Psoas muscle (tissue), 8 donors: ENCODE results near the gene PRR29. TPM values are rescaled to one million over a fixed set of nuclear protein-coding genes. Genes with fewer than 3 reads are reported as not detected.

Source experiments
- ATAC-seq, 4 donors: fragments of 200-7000 bp; cut with Tn5 transposase; one replicate each; pipeline ENCODE4 v1.9.1; 2020; ENCODE audit warnings: moderate library complexity in 3 of 4, mild to moderate bottlenecking in 2 of 4
- DNase-seq, 2 donors: peaks; one replicate each; pipeline ENCODE4 v3.0.0-alpha.2; 2020
- H3K27ac ChIP-seq: fragments of 200-600 bp; one replicate; pipeline ENCODE4 v1.8.0; 2022
- H3K27me3 ChIP-seq, 3 donors: fragments of 200-600 bp in 1 of 3; one replicate each; pipeline versions ENCODE4 v1.6.1 to v1.8.0; 2013 to 2022; ENCODE audit warnings: low read length in 2 of 3, mild to moderate bottlenecking in 2 of 3, moderate library complexity in 1 of 3; ENCODE audit not compliant: insufficient read depth in 3 of 3
- H3K36me3 ChIP-seq, 2 donors: fragments of 200-600 bp in 1 of 2; one replicate each; pipeline versions ENCODE4 v1.6.1 to v1.8.0; 2013 to 2022; ENCODE audit warnings: low read depth in 1 of 2, mild to moderate bottlenecking in 1 of 2, moderate library complexity in 1 of 2; ENCODE audit not compliant: insufficient read depth in 1 of 2
- H3K4me1 ChIP-seq: fragments of 200-600 bp; one replicate; pipeline ENCODE4 v1.8.0; 2022
- H3K4me3 ChIP-seq: fragments of 200-600 bp; one replicate; pipeline ENCODE4 v1.8.0; 2022; ENCODE audit warnings: mild to moderate bottlenecking
- H3K9me3 ChIP-seq: fragments of 200-600 bp; one replicate; pipeline ENCODE4 v1.8.0; 2022
- WGBS, 3 donors: extraction: QIAGEN DNeasy Blood & Tissue Kit; methylation state at CpG; one replicate each; pipeline versions ENCODE4 v1.1.6 to v1.1.7; 2013; 5-methylcytosine and 5-hydroxymethylcytosine counted together
- intact Hi-C, 2 donors: fragments of 100-400 bp; cut with DNase I; formaldehyde crosslinking; loops; one replicate each; pipeline versions ENCODE4 v1.11.0 to v1.14.2; 2022
- polyA plus RNA-seq, 3 donors: library from polyadenylated mRNA; stranded (reverse); fragments of 200-250 nt; gene quantifications; one replicate each; pipeline ENCODE4 v1.2.3, GENCODE V29; 2013
- total RNA-seq, 4 donors: library from RNA; stranded (reverse); fragmentation: NEBNext Ultra II Directional in 2 of 4; extraction: Animal tissue kit (Norgen Biotek cat#: 25700) in 2 of 4; gene quantifications; one replicate each; pipeline versions ENCODE4 v1.2.1 to v1.2.4, GENCODE V29; 2021 to 2023
- TF ChIP-seq, protein P1 (sequence below): fragments of 200-600 bp; IDR thresholded peaks from one replicate; pipeline ENCODE4 v1.8.0; 2022; ENCODE audit warnings: antibody characterized with exemption
- donor health status: healthy with polysubstance abuse.
- donor health status: DM: no; HTN: no; CAD: no; lungs with moderate emphysema.
- donor health status: Bipolar disorder and iron deficiency.
- donor health status: healthy.
- donor health status: DM: yes; HTN: yes; CAD: no.
- donor health status: DM: no; HTN: no; CAD: no.
- donor health status: DM: no; HTN: no; CAD: no.
- donor health status: DM: yes; HTN: yes; CAD: no.

PRR29 gene
- total and polyA plus RNA-seq, 7 donors = 0.09 to 0.47 (median 0.16) TPM; not detected in 1

GRCh38 chr17:64008346-64008745 lies 10.2 kb downstream of the PRR29 start:
- Histone ChIP-seq H3K36me3 (no peaks in the 10 kb centered on the region), H3K27me3 (no peaks in the 10 kb centered on the region), H3K9me3 (no peaks in the 10 kb centered on the region), H3K4me1 (peaks cover 19% of the 10 kb centered on the region), H3K4me3 (no peak overlapping the region), H3K27ac (peak overlapping the region; percentile 21)
- no peak for ATAC-seq
- no peak for DNase-seq
- TF ChIP-seq, protein P1, sequence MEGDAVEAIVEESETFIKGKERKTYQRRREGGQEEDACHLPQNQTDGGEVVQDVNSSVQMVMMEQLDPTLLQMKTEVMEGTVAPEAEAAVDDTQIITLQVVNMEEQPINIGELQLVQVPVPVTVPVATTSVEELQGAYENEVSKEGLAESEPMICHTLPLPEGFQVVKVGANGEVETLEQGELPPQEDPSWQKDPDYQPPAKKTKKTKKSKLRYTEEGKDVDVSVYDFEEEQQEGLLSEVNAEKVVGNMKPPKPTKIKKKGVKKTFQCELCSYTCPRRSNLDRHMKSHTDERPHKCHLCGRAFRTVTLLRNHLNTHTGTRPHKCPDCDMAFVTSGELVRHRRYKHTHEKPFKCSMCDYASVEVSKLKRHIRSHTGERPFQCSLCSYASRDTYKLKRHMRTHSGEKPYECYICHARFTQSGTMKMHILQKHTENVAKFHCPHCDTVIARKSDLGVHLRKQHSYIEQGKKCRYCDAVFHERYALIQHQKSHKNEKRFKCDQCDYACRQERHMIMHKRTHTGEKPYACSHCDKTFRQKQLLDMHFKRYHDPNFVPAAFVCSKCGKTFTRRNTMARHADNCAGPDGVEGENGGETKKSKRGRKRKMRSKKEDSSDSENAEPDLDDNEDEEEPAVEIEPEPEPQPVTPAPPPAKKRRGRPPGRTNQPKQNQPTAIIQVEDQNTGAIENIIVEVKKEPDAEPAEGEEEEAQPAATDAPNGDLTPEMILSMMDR = no peak
- intact Hi-C loops = no loop called here
- WGBS, 3 donors = 74 to 78% (median 74%) methylated on average over 5 of the region's 5 CpGs

DNA sequence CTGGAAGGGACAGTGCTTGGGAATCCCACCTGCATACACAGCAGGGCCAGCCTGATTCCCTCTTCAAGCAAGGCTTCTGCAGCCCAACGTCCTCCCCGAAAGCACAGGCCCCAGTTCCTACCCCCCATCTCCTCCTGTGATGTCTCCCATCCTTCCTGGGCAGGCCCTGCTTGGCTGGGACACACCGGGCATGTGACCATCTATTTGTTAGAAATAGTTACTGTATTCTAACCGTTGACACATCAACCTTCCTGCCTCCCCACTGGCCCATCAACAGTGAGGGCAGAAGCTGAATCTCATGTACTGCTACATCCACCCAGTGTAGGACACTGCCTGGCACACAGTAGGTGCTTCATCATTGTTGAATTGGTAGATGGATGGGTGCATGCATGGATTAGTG lies 10.7 kb downstream of the PRR29 start:
- Histone ChIP-seq H3K27ac (peak overlapping the region; percentile 21), H3K36me3 (no peaks in the 10 kb centered on the region), H3K27me3 (no peaks in the 10 kb centered on the region), H3K4me3 (no peak overlapping the region), H3K4me1 (peaks cover 19% of the 10 kb centered on the region), H3K9me3 (no peaks in the 10 kb centered on the region)
- TF ChIP-seq, protein P1 = no peak
- no peak for ATAC-seq
- 59 to 79% (median 72%) methylated on average over 4 of the region's 4 CpGs for WGBS, 3 donors
- no peak for DNase-seq
- intact Hi-C loops = no loop called here

- Histone ChIP-seq H3K27ac (no peak overlapping the region), H3K36me3 (no peaks in the 10 kb centered on the region), H3K27me3 (no peaks in the 10 kb centered on the region), H3K4me3 (no peak overlapping the region), H3K4me1 (peaks cover 19% of the 10 kb centered on the region), H3K9me3 (no peaks in the 10 kb centered on the region)
- no peak for ATAC-seq
- TF ChIP-seq, protein P1 = no peak
- DNase-seq = no peak
- intact Hi-C loops = no loop called here
- WGBS, 3 donors = 58 to 60% (median 59%) methylated on average over 8 of the region's 8 CpGs
Measured at GRCh38 chr17:64009571-64010402, 11.6 kb downstream of the PRR29 start.

- TF ChIP-seq, protein P1 = no peak
- WGBS, 3 donors = 88 to 94% (median 89%) methylated on average over 6 of the region's 6 CpGs
- H3K27me3 ChIP-seq = no peaks in the 10 kb centered on the region
- intact Hi-C loops = no loop called here
- DNase-seq (no peak), ATAC-seq (no peak)
- peak overlapping the region; percentile 4 for H3K4me3 ChIP-seq
- no peaks in the 10 kb centered on the region for H3K9me3 ChIP-seq
- H3K27ac ChIP-seq = no peak overlapping the region
- H3K36me3 ChIP-seq = no peaks in the 10 kb centered on the region
- H3K4me1 ChIP-seq = peaks cover 11% of the 10 kb centered on the region
Measured at GRCh38 chr17:64015447-64015846, 17.3 kb downstream of the PRR29 start.
